ENCODE measurements around the gene BTAF1. TPM values are rescaled to one million over a fixed set of nuclear protein-coding genes. Genes with fewer than 3 reads are reported as not detected.

The BTAF1 gene
- total RNA-seq, 4 donors from 2014 or later, result 33.1 to 72.3 (median 65.1) TPM

GRCh38 chr10:91909117-91909677 is 14.4 kb upstream of the BTAF1 start, which contains the start of gene FGFBP3:
Gene FGFBP3 (minus strand): TSS chr10:91909486. CDS start chr10:91908969, 517 bp downstream.
- TF ChIP-seq CTCF (IDR thresholded peaks at IDR 0.05), result no peak
- ATAC-seq (ENCODE audit: low FRiP score) (peak; percentile 67), DNase-seq (ENCODE audit: low spot score) (no peak)

GRCh38 chr10:91910467-91910866 is 13.1 kb upstream of the BTAF1 start:
- no peak for ATAC-seq (ENCODE audit: low FRiP score)
- TF ChIP-seq CTCF (IDR thresholded peaks at IDR 0.05), result no peak
- DNase-seq (ENCODE audit: low spot score), result no peak

- no peak for ATAC-seq (ENCODE audit: low FRiP score)
- TF ChIP-seq CTCF (IDR thresholded peaks at IDR 0.05), result no peak
These were observed 3.9 kb upstream of the BTAF1 start for GRCh38 chr10:91919651-91920050.

GRCh38 chr10:91924212-91925021 is 847 bp downstream of the BTAF1 start:
- ATAC-seq (ENCODE audit: low FRiP score) (peak; percentile 8), DNase-seq (ENCODE audit: low spot score) (no peak)
- TF ChIP-seq CTCF (IDR thresholded peaks at IDR 0.05), result no peak

More at GRCh38 chr10:91919651-91920050, 3.9 kb upstream of the BTAF1 start:
- DNase-seq (ENCODE audit: low spot score), result no peak

- ATAC-seq (ENCODE audit: low FRiP score) (no peak), DNase-seq (ENCODE audit: low spot score) (no peak)
- TF ChIP-seq CTCF (IDR thresholded peaks at IDR 0.05), result no peak
These were observed 1.4 kb downstream of the BTAF1 start for GRCh38 chr10:91925022-91925320.

- ATAC-seq (ENCODE audit: low FRiP score) (no peak), DNase-seq (ENCODE audit: low spot score) (no peak)
- TF ChIP-seq CTCF (IDR thresholded peaks at IDR 0.05), result no peak
These were observed 7.4 kb downstream of the BTAF1 start for GRCh38 chr10:91930939-91931338.
